NCI-H82 (cell line): ENCODE data around the gene C4orf50.

Experiments
- DNase-seq: peaks from one replicate; lab custom pipeline; 2025; lab: John Stamatoyannopoulos, UW

Gene C4orf50

GRCh38 chr4:5992828-5993321 lies 25.4 kb downstream of the C4orf50 start:
- no peak for DNase-seq

GRCh38 chr4:5992171-5992827 lies 25.9 kb downstream of the C4orf50 start:
- DNase-seq: no peak

GRCh38 chr4:5991405-5991804 lies 26.8 kb downstream of the C4orf50 start:
- DNase-seq: no peak

GRCh38 chr4:5990446-5991160 lies 27.6 kb downstream of the C4orf50 start:
- DNase-seq: no peak

GRCh38 chr4:5989236-5990225 lies 28.7 kb downstream of the C4orf50 start:
- DNase-seq: no peak

GRCh38 chr4:5988086-5988845 lies 30.0 kb downstream of the C4orf50 start:
- DNase-seq: no peak

GRCh38 chr4:5984843-5985242 lies 33.4 kb downstream of the C4orf50 start:
- no peak for DNase-seq

GRCh38 chr4:5982156-5982973 lies 35.9 kb downstream of the C4orf50 start:
- no peak for DNase-seq

- DNase-seq: peak; percentile 41
Observed at GRCh38 chr4:5980436-5981155, 37.6 kb downstream of the C4orf50 start.

GRCh38 chr4:5979981-5980380 lies 38.2 kb downstream of the C4orf50 start:
- peak; percentile 81 for DNase-seq

- DNase-seq: no peak
Observed at GRCh38 chr4:5976921-5977320, 41.3 kb downstream of the C4orf50 start.

- peak; percentile 21 for DNase-seq
Observed at GRCh38 chr4:5976431-5976830, 41.8 kb downstream of the C4orf50 start.

GRCh38 chr4:5974321-5974720 lies 43.9 kb downstream of the C4orf50 start:
- no peak for DNase-seq

GRCh38 chr4:5973486-5974220 lies 44.6 kb downstream of the C4orf50 start:
- DNase-seq: no peak

- no peak for DNase-seq
Observed at GRCh38 chr4:5973033-5973432, 45.2 kb downstream of the C4orf50 start.

GRCh38 chr4:5972571-5972970 lies 45.7 kb downstream of the C4orf50 start:
- no peak for DNase-seq

- no peak for DNase-seq
Observed at GRCh38 chr4:5971078-5971450, 47.2 kb downstream of the C4orf50 start.

- no peak for DNase-seq
Observed at GRCh38 chr4:5970381-5971077, 47.7 kb downstream of the C4orf50 start.

GRCh38 chr4:5969777-5970176 lies 48.5 kb downstream of the C4orf50 start:
- no peak for DNase-seq
